ENCODE results near the gene HSD17B11.
"Not testable (repeated sequence)": the region's sequence is repeated elsewhere in the genome, so short reads cannot be mapped to it uniquely, and the experiment has no call there.

HSD17B11 gene

GRCh38 chr4:87305562-87305961 lies 85.4 kb downstream of the HSD17B11 start:
- DNase-seq (ENCODE audit: low read depth), result no peak

DNA sequence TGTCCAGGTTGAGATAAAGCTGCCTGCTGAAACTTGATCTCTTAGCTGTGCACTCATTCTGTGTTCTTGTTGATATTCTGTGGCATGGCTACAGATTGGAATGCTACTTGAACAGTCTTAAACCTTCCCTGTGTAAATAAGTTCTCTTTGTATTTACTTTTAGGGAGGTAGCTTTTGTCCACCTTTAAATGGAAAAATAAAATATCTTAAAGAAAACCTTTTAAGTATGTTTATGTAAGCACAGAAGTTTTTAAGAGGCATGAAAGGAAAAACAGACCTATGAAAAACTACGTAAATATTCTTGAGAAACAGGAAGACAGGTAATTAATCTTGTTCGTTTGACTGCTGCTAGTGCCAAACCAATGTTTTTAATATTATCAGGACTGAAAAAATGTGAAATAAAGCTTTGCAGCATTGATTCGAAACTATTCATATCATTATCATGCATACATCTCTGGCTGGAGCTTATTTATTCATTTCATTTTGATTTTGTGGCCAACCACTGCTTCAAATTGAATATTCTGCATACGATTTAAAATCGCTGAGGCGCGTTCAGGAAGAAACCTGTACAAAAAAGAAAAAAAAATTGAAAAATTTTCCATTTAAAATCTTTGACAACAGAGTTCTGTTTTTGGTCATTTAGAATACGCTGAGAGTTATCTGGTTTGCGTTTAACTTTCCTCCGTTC lies 86.1 kb downstream of the HSD17B11 start:
- DNase-seq (ENCODE audit: low read depth), result no peak

- no peak for DNase-seq (ENCODE audit: low read depth)
Observed at GRCh38 chr4:87299898-87300297, 91.1 kb downstream of the HSD17B11 start.

DNA sequence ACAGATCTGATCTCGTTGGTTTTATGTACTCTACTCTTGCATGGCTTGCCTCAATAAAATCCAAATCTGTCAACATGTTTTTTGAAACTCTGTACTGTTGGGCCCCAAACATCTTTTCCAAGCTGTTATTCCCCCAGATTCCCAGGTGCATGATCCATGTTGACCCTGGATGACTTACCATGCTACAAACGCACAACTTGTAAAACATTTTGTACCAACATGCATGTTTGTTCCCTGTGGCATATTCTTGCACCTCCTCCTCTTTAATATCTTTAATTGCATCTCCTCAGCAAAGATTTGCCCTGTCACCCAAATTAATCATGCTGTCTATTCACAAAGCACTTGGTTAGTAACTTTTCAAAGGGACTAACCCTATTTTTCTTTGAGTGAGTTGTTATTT lies 92.6 kb downstream of the HSD17B11 start:
- no peak for DNase-seq (ENCODE audit: low read depth)

GRCh38 chr4:87294911-87295310 lies 96.1 kb downstream of the HSD17B11 start:
- not testable (repeated sequence) for DNase-seq (ENCODE audit: low read depth)

GRCh38 chr4:87293889-87294288 lies 97.1 kb downstream of the HSD17B11 start:
- DNase-seq (ENCODE audit: low read depth), result not testable (repeated sequence)

- no peak for DNase-seq (ENCODE audit: low read depth)
Observed at GRCh38 chr4:87286970-87287369, 104.0 kb downstream of the HSD17B11 start.

Measured in stimulated activated CD8-positive, alpha-beta memory T cell treated with anti-CD3 and anti-CD28 coated beads, Interleukin-12 subunit alpha, Interleukin-12 subunit beta, amount 100 ng/mL, for 1 hour (primary cell).